Trophoblast cell (in vitro differentiated cells and primary cell): Measurements from ENCODE around the gene CCDC82.

Source experiments
- DNase-seq, 2 donors: peaks; one replicate each; pipeline ENCODE4 v3.0.0-alpha.2; 2016
- H2AFZ ChIP-seq: 2 replicates; pipeline ENCODE4 v1.6.1; 2013; ENCODE audit warnings: low read length, moderate library complexity, mild to moderate bottlenecking; ENCODE audit not compliant: insufficient read depth, poor library complexity
- H2AK5ac ChIP-seq: 2 replicates; pipeline ENCODE4 v1.6.1; 2013; ENCODE audit warnings: mild to moderate bottlenecking, low read length
- H2BK120ac ChIP-seq: 2 replicates; pipeline ENCODE4 v1.6.1; 2013; ENCODE audit warnings: low read length, mild to moderate bottlenecking, moderate library complexity; ENCODE audit not compliant: insufficient read depth, poor library complexity
- H2BK12ac ChIP-seq: 2 replicates; pipeline ENCODE4 v1.6.1; 2013; ENCODE audit warnings: mild to moderate bottlenecking, low read length, moderate library complexity
- H2BK5ac ChIP-seq: 2 replicates; pipeline ENCODE4 v1.6.1; 2013; ENCODE audit warnings: low read length, low read depth, moderate library complexity, mild to moderate bottlenecking; ENCODE audit not compliant: poor library complexity
- H3K14ac ChIP-seq: 2 replicates; pipeline ENCODE4 v1.6.1; 2013; ENCODE audit warnings: mild to moderate bottlenecking, low read length
- H3K18ac ChIP-seq: 2 replicates; pipeline ENCODE4 v1.6.1; 2013; ENCODE audit warnings: mild to moderate bottlenecking, low read length
- H3K23ac ChIP-seq: 2 replicates; pipeline ENCODE4 v1.6.1; 2013; ENCODE audit warnings: low read length
- H3K27ac ChIP-seq: 2 replicates; pipeline ENCODE4 v1.5.1; 2013; ENCODE audit warnings: low read depth, mild to moderate bottlenecking, inconsistent platforms, low read length, moderate library complexity
- H3K27me3 ChIP-seq: 2 replicates; pipeline ENCODE4 v1.6.1; 2013; ENCODE audit warnings: inconsistent platforms, mild to moderate bottlenecking, low read length, moderate library complexity; ENCODE audit not compliant: insufficient read depth
- H3K36me3 ChIP-seq, 2 experiments: 1 replicate in 1 of 2; 2 replicates in 1 of 2; pipeline ENCODE4 v1.6.1; 2013; ENCODE audit warnings: low read length in 2 of 2, mild to moderate bottlenecking in 2 of 2, moderate library complexity in 1 of 2; ENCODE audit not compliant: insufficient read depth in 2 of 2, control insufficient read depth in 1 of 2
- H3K4ac ChIP-seq: 2 replicates; pipeline ENCODE4 v1.6.1; 2013; ENCODE audit warnings: low read depth, mild to moderate bottlenecking, low read length, moderate library complexity
- H3K4me1 ChIP-seq, 2 experiments: 1 replicate in 1 of 2; 2 replicates in 1 of 2; pipeline ENCODE4 v1.6.1; 2013; ENCODE audit warnings: low read length in 2 of 2, mild to moderate bottlenecking in 2 of 2, moderate library complexity in 1 of 2; ENCODE audit not compliant: insufficient read depth in 2 of 2, control insufficient read depth in 1 of 2
- H3K4me2 ChIP-seq: 2 replicates; pipeline ENCODE4 v1.6.1; 2013; ENCODE audit warnings: inconsistent platforms, mild to moderate bottlenecking, low read length, moderate library complexity
- H3K4me3 ChIP-seq: 2 replicates; pipeline ENCODE4 v1.5.1; 2013; ENCODE audit warnings: mild to moderate bottlenecking, low read depth, low read length, inconsistent platforms
- H3K79me1 ChIP-seq: one replicate; pipeline ENCODE4 v1.6.1; 2013; ENCODE audit warnings: low read length
- H3K79me2 ChIP-seq: 2 replicates; pipeline ENCODE4 v1.6.1; 2013; ENCODE audit warnings: low read length, mild to moderate bottlenecking; ENCODE audit not compliant: control insufficient read depth, insufficient read depth, poor library complexity
- H3K9ac ChIP-seq: 2 replicates; pipeline ENCODE4 v1.6.1; 2013; ENCODE audit warnings: mild to moderate bottlenecking, low read length
- H3K9me3 ChIP-seq: 2 replicates; pipeline ENCODE4 v1.6.1; 2013; ENCODE audit warnings: low read depth, mild to moderate bottlenecking, control low read depth, inconsistent platforms, low read length; ENCODE audit not compliant: insufficient read depth
- H4K12ac ChIP-seq: 2 replicates; pipeline ENCODE4 v1.6.1; 2013; ENCODE audit warnings: low read depth, mild to moderate bottlenecking, low read length, moderate library complexity
- H4K8ac ChIP-seq: 2 replicates; pipeline ENCODE4 v1.6.1; 2013; ENCODE audit warnings: low read depth, mild to moderate bottlenecking, low read length, moderate library complexity
- H4K91ac ChIP-seq: one replicate; pipeline ENCODE4 v1.6.1; 2013; ENCODE audit warnings: low read depth, mild to moderate bottlenecking, low read length, moderate library complexity
- WGBS: extraction: QIAGEN DNeasy Blood & Tissue Kit; methylation state at CpG from one replicate; pipeline ENCODE4 v1.1.7; 2013; ENCODE audit warnings: missing lambda C conversion rate; ENCODE audit not compliant: insufficient read length, insufficient coverage; ENCODE audit errors: extremely low coverage; 5-methylcytosine and 5-hydroxymethylcytosine counted together

The CCDC82 gene

DNA sequence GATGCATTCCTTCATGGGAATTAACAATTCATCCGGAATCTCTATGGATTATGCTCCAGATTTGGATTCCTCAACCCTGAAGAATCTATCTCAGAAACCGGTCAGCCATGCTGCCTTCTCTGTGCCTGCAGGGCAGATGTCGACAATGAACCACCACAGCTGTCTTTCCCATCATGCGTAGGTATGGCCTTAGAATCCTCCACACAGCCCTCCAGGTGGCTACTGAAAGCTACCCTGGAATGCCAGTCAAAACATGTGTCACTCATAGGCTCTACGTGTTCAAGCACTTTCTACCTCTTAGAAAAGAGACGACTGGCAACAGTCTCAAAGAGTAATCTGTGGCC is 66.1 kb downstream of the CCDC82 start:
- DNase-seq = peak; percentile 96 to 99
- H2BK12ac ChIP-seq = peak overlapping the region; percentile 69
- no peak overlapping the region for H3K4ac ChIP-seq
- peak overlapping the region; percentile 95 for H3K27ac ChIP-seq
- WGBS = no CpG with 5 or more reads among the region's 6 CpGs
- peaks cover 27% of the 10 kb centered on the region for H3K79me1 ChIP-seq
- no peak overlapping the region for H3K9ac ChIP-seq
- no peak overlapping the region for H2AFZ ChIP-seq
- no peak overlapping the region for H4K8ac ChIP-seq
- no peak overlapping the region for H3K23ac ChIP-seq
- peaks cover 23 to 42% of the 10 kb centered on the region in 2 experiments for H3K4me1 ChIP-seq
- no peaks in the 10 kb centered on the region for H3K36me3 ChIP-seq
- H3K79me2 ChIP-seq = peaks cover 12% of the 10 kb centered on the region
- H4K12ac ChIP-seq = no peak overlapping the region
- H3K4me2 ChIP-seq = no peak overlapping the region
- H3K14ac ChIP-seq = no peak overlapping the region
- no peaks in the 10 kb centered on the region for H3K27me3 ChIP-seq
- H2AK5ac ChIP-seq = no peak overlapping the region
- no peak overlapping the region for H3K4me3 ChIP-seq
- peak overlapping the region; percentile 37 for H2BK120ac ChIP-seq
- peak overlapping the region; percentile 29 for H4K91ac ChIP-seq
- peak overlapping the region; percentile 57 for H3K18ac ChIP-seq
- H2BK5ac ChIP-seq = peak overlapping the region; percentile 64
- no peaks in the 10 kb centered on the region for H3K9me3 ChIP-seq

- peak overlapping the region; percentile 95 for H4K91ac ChIP-seq
- H3K4me3 ChIP-seq = no peak overlapping the region
- no peak overlapping the region for H3K18ac ChIP-seq
- H3K36me3 ChIP-seq = no peaks in the 10 kb centered on the region
- peak overlapping the region; percentile 86 for H2BK5ac ChIP-seq
- peak overlapping the region; percentile 95 for H3K27ac ChIP-seq
- peak in 1 of 2 donors; percentile 38 for DNase-seq
- peaks cover 25% of the 10 kb centered on the region for H3K79me1 ChIP-seq
- peak overlapping the region; percentile 87 for H4K8ac ChIP-seq
- H3K9me3 ChIP-seq = no peaks in the 10 kb centered on the region
- H3K4me1 ChIP-seq = peaks cover 23 to 42% of the 10 kb centered on the region in 2 experiments
- H2BK120ac ChIP-seq = peak overlapping the region; percentile 81
- peak overlapping the region; percentile 81 for H3K4ac ChIP-seq
- no CpG with 5 or more reads among the region's 10 CpGs for WGBS
- H2BK12ac ChIP-seq = peak overlapping the region; percentile 96
- H2AFZ ChIP-seq = no peak overlapping the region
- H4K12ac ChIP-seq = peak overlapping the region; percentile 69
- H3K79me2 ChIP-seq = peaks cover 11% of the 10 kb centered on the region
- H3K23ac ChIP-seq = no peak overlapping the region
- H2AK5ac ChIP-seq = no peak overlapping the region
- H3K4me2 ChIP-seq = no peak overlapping the region
- H3K14ac ChIP-seq = peak overlapping the region; percentile 96
- H3K9ac ChIP-seq = no peak overlapping the region
- no peaks in the 10 kb centered on the region for H3K27me3 ChIP-seq
These were observed 66.7 kb downstream of the CCDC82 start for GRCh38 chr11:96322775-96323641.

- H3K14ac ChIP-seq = no peak overlapping the region
- peak overlapping the region; percentile 76 for H2AK5ac ChIP-seq
- peak overlapping the region; percentile 52 for H2BK5ac ChIP-seq
- no peak overlapping the region for H3K9ac ChIP-seq
- no peak overlapping the region for H3K23ac ChIP-seq
- H3K4me3 ChIP-seq = no peak overlapping the region
- H3K9me3 ChIP-seq = no peaks in the 10 kb centered on the region
- H3K27ac ChIP-seq = peak overlapping the region; percentile 46
- no peak overlapping the region for H3K4me2 ChIP-seq
- H4K8ac ChIP-seq = peak overlapping the region; percentile 29
- peaks cover 24 to 50% of the 10 kb centered on the region in 2 experiments for H3K4me1 ChIP-seq
- peak overlapping the region; percentile 63 for H2BK12ac ChIP-seq
- no peak overlapping the region for H2AFZ ChIP-seq
- H3K4ac ChIP-seq = peak overlapping the region; percentile 47
- H3K36me3 ChIP-seq = peaks cover 0 to 4% of the 10 kb centered on the region in 2 experiments
- peaks cover 8% of the 10 kb centered on the region for H3K79me2 ChIP-seq
- DNase-seq = no peak
- peak overlapping the region; percentile 79 for H2BK120ac ChIP-seq
- H3K18ac ChIP-seq = peak overlapping the region; percentile 68
- H4K12ac ChIP-seq = peak overlapping the region; percentile 48
- H4K91ac ChIP-seq = peak overlapping the region; percentile 43
- H3K27me3 ChIP-seq = no peaks in the 10 kb centered on the region
- peaks cover 27% of the 10 kb centered on the region for H3K79me1 ChIP-seq
- WGBS = no CpG with 5 or more reads among the region's 5 CpGs
These were observed 68.6 kb downstream of the CCDC82 start for GRCh38 chr11:96321091-96321490.

DNA sequence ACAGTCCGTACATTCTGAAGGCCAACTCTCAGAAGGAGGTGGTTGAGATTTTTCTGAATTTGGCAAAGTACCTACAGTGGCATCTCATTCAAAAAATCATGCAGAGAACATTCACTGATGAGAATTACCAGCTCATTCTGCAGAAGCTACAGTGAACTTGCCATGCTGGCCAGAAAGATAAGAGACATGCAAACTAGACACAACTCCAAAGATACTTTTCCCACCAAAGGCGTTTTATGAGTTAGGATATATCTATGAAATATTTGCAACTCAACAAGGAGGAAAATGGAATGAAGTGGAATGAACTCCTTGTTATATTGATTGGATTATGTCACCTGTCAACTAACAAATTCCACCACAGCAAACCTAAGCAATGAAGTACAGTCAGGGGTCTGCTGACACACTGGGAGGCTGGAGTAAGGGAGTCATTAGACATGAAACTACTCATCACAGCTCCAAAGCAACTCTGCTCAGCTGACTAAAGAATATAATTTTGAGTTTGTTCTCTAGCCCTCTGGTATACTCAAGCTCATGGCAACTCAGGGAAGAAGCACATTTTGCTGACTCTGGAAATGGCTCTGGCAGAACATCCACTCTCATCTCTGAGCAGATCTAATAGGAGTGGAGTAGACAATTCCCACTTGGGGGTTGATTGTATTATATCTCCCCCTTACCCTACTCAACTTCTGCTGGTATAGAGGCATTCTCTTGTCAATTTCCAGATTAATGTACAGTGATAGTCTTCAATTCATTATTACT is 69.6 kb downstream of the CCDC82 start:
- H3K4me1 ChIP-seq = peaks cover 25 to 50% of the 10 kb centered on the region in 2 experiments
- no CpG with 5 or more reads among the region's 2 CpGs for WGBS
- no peak for DNase-seq
- no peak overlapping the region for H3K4me2 ChIP-seq
- H3K23ac ChIP-seq = no peak overlapping the region
- H3K4me3 ChIP-seq = no peak overlapping the region
- H3K79me1 ChIP-seq = peaks cover 26% of the 10 kb centered on the region
- no peak overlapping the region for H4K91ac ChIP-seq
- H3K36me3 ChIP-seq = peaks cover 0 to 4% of the 10 kb centered on the region in 2 experiments
- no peak overlapping the region for H2BK120ac ChIP-seq
- peak overlapping the region; percentile 66 for H2BK5ac ChIP-seq
- H2BK12ac ChIP-seq = no peak overlapping the region
- peaks cover 12% of the 10 kb centered on the region for H3K79me2 ChIP-seq
- H4K12ac ChIP-seq = no peak overlapping the region
- no peak overlapping the region for H3K14ac ChIP-seq
- H3K27me3 ChIP-seq = no peaks in the 10 kb centered on the region
- peak overlapping the region; percentile 27 for H3K27ac ChIP-seq
- no peak overlapping the region for H3K18ac ChIP-seq
- no peak overlapping the region for H2AFZ ChIP-seq
- H3K9ac ChIP-seq = no peak overlapping the region
- no peaks in the 10 kb centered on the region for H3K9me3 ChIP-seq
- no peak overlapping the region for H2AK5ac ChIP-seq
- H3K4ac ChIP-seq = peak overlapping the region; percentile 71
- no peak overlapping the region for H4K8ac ChIP-seq
